Lung (tissue), 12 donors: ENCODE results near the gene OPHN1. TPM values are rescaled to one million over a fixed set of nuclear protein-coding genes. Genes with fewer than 3 reads are reported as not detected.
A peak's percentile ranks its signal among the peaks of the same experiment; 100 is the strongest.

Source experiments
- ATAC-seq: fragments of 200-7000 bp; cut with Tn5 transposase; one replicate; pipeline ENCODE4 v1.9.1; 2020; ENCODE audit warnings: moderate number of reproducible peaks; ENCODE audit not compliant: insufficient read depth, low FRiP score
- DNase-seq, 3 donors: peaks; one replicate each; pipeline ENCODE4 v3.0.0-alpha.2; 2013 to 2017
- H3K27ac ChIP-seq, 2 donors: one replicate each; pipeline ENCODE4 v1.5.1; 2013; ENCODE audit warnings: mild to moderate bottlenecking in 2 of 2, moderate library complexity in 2 of 2, control low read depth in 1 of 2, inconsistent platforms in 1 of 2, low read depth in 1 of 2, low read length in 1 of 2
- H3K27me3 ChIP-seq, 3 donors: one replicate each; pipeline ENCODE4 v1.5.1; 2013; ENCODE audit warnings: low read length in 2 of 3; ENCODE audit not compliant: control insufficient read depth in 3 of 3, insufficient read depth in 3 of 3
- H3K36me3 ChIP-seq, 4 donors: one replicate each; pipeline ENCODE4 v1.5.1; 2013; ENCODE audit warnings: low read length in 4 of 4, mild to moderate bottlenecking in 1 of 4, moderate library complexity in 1 of 4; ENCODE audit not compliant: control insufficient read depth in 4 of 4, insufficient read depth in 4 of 4
- H3K4me1 ChIP-seq, 5 donors: one replicate each; pipeline ENCODE4 v1.5.1; 2013; ENCODE audit warnings: low read length in 5 of 5, mild to moderate bottlenecking in 2 of 5, moderate library complexity in 1 of 5; ENCODE audit not compliant: control insufficient read depth in 5 of 5, insufficient read depth in 5 of 5
- H3K4me3 ChIP-seq: one replicate; pipeline ENCODE4 v1.5.1; 2013; ENCODE audit warnings: mild to moderate bottlenecking, control low read depth, moderate library complexity
- H3K9ac ChIP-seq, 2 donors: one replicate each; pipeline ENCODE4 v1.5.1; 2013; ENCODE audit warnings: low read length in 2 of 2, control low read depth in 1 of 2; ENCODE audit not compliant: insufficient read depth in 1 of 2
- H3K9me3 ChIP-seq, 4 donors: one replicate each; pipeline ENCODE4 v1.5.1; 2013; ENCODE audit warnings: low read length in 3 of 4, mild to moderate bottlenecking in 1 of 4, moderate library complexity in 1 of 4; ENCODE audit not compliant: control insufficient read depth in 4 of 4, insufficient read depth in 3 of 4
- whole genome bisulfite sequencing, 2 donors: extraction: QIAGEN DNeasy Blood & Tissue Kit; methylation state at CpG; one replicate each; pipeline ENCODE4 v1.1.7; 2013; 5-methylcytosine and 5-hydroxymethylcytosine counted together
- polyA plus RNA-seq, 2 donors: library from polyadenylated mRNA; stranded (reverse); fragments of 200-250 nt; gene quantifications; one replicate each; pipeline ENCODE4 v1.2.1, GENCODE V29; 2013
- total RNA-seq, 2 donors: library from RNA; depleted of rRNA in 1 of 2; stranded (reverse); fragments of >200 nt in 1 of 2; gene quantifications; one replicate each; pipeline ENCODE4 v1.2.1, GENCODE V29; 2014 to 2021
- TF ChIP-seq, protein P1 (sequence below): IDR thresholded peaks from 2 replicates; pipeline ENCODE4 v1.5.1; 2012; ENCODE audit warnings: mild to moderate bottlenecking; ENCODE audit errors: control extremely low read depth, extremely low read depth
- donor health status: control.
- donor health status: control.
- donor health status: Bipolar disorder and iron deficiency.
- donor health status: healthy.
- donor health status: DM: yes; HTN: yes; CAD: no.

The OPHN1 gene
- total and polyA plus RNA-seq, 4 donors, result 1.1 to 22.0 (median 6.8) TPM

DNA sequence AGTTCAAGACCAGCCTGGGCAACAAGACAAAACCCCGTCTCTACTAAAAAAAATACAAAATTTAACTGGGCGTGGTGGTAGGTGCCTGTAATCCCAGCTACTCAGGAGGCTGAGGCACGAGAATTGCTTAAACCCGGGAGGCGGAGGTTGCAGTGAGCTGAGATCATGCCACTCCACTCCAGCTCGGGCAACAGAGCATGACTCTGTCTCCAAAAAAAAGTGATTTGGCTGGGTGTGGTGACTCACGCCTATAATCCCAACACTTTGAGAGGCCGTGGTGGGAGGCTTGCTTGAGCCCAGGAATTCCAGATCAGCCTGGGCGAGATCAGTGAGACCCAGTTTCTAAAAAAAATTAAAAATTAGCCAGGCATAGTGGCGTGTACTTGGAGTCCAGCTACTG lies 4.1 kb downstream of the OPHN1 start:
- WGBS, 2 donors, result 79 to 92% methylated on average over 10 of the region's 10 CpGs
- no peak for DNase-seq
- TF ChIP-seq, protein P1, sequence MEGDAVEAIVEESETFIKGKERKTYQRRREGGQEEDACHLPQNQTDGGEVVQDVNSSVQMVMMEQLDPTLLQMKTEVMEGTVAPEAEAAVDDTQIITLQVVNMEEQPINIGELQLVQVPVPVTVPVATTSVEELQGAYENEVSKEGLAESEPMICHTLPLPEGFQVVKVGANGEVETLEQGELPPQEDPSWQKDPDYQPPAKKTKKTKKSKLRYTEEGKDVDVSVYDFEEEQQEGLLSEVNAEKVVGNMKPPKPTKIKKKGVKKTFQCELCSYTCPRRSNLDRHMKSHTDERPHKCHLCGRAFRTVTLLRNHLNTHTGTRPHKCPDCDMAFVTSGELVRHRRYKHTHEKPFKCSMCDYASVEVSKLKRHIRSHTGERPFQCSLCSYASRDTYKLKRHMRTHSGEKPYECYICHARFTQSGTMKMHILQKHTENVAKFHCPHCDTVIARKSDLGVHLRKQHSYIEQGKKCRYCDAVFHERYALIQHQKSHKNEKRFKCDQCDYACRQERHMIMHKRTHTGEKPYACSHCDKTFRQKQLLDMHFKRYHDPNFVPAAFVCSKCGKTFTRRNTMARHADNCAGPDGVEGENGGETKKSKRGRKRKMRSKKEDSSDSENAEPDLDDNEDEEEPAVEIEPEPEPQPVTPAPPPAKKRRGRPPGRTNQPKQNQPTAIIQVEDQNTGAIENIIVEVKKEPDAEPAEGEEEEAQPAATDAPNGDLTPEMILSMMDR, result no peak
- Histone ChIP-seq H3K4me3 (no peak overlapping the region), H3K4me1 (peaks cover 0 to 8% (median 0%) of the 10 kb centered on the region in 5 donors), H3K27me3 (no peaks in the 10 kb centered on the region), H3K36me3 (no peaks in the 10 kb centered on the region), H3K27ac (no peak overlapping the region), H3K9me3 (no peaks in the 10 kb centered on the region), H3K9ac (no peak overlapping the region)
- ATAC-seq, result no peak

DNA sequence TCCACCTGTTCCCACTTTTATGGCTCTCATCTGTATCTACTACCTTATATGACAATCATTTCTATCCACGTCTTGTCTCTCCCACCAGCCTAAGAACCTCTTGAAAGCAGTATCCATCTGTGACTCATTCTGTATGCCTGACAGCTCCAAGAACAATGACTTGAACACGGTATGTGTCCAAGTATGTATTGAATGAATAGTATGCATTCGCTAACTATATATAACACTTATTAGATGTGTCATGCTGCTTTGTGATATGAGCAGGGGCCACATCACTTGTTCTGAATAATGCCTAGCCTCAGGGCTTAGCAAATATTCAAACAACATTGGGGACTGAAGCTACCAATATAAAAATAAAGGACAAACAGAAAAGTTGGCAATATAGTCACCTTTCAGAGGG lies 4.9 kb downstream of the OPHN1 start:
- no peak overlapping the region for H3K9ac ChIP-seq
- H3K27me3 ChIP-seq, result no peaks in the 10 kb centered on the region
- DNase-seq, result no peak
- 71 to 89% methylated on average over 3 of the region's 3 CpGs for WGBS, 2 donors
- peak overlapping the region in 1 of 2 donors; percentile 16 for H3K27ac ChIP-seq
- H3K9me3 ChIP-seq, result no peaks in the 10 kb centered on the region
- TF ChIP-seq, protein P1, result no peak
- no peaks in the 10 kb centered on the region for H3K36me3 ChIP-seq
- no peak for ATAC-seq
- peaks cover 0 to 8% (median 0%) of the 10 kb centered on the region in 5 donors for H3K4me1 ChIP-seq
- H3K4me3 ChIP-seq, result no peak overlapping the region

DNA sequence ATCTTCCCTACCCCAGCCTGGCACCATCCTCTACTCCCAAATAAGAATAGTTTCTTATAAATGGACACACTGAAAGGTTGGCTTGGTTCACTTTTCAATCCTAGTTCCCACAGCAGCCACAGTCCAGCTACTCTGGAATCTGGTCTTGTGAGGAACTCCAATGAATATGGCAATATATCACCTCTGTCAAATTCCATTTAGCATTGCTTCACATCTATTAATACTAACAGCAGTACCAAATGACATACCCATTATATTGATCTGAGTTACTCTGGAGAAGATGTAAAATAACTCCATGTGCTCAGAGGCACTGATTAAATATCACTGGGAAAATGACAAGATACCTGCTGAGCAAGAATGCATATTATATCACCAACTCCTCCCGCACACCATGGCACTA lies 8.6 kb downstream of the OPHN1 start:
- 84 to 100% methylated on average over 1 of the region's 1 CpG for WGBS, 2 donors
- TF ChIP-seq, protein P1, result no peak
- Histone ChIP-seq H3K36me3 (no peaks in the 10 kb centered on the region), H3K9ac (no peak overlapping the region), H3K4me3 (no peak overlapping the region), H3K9me3 (no peaks in the 10 kb centered on the region), H3K4me1 (peaks cover 0 to 6% (median 0%) of the 10 kb centered on the region in 5 donors), H3K27me3 (no peaks in the 10 kb centered on the region), H3K27ac (no peak overlapping the region)
- no peak for DNase-seq
- ATAC-seq, result no peak

DNA sequence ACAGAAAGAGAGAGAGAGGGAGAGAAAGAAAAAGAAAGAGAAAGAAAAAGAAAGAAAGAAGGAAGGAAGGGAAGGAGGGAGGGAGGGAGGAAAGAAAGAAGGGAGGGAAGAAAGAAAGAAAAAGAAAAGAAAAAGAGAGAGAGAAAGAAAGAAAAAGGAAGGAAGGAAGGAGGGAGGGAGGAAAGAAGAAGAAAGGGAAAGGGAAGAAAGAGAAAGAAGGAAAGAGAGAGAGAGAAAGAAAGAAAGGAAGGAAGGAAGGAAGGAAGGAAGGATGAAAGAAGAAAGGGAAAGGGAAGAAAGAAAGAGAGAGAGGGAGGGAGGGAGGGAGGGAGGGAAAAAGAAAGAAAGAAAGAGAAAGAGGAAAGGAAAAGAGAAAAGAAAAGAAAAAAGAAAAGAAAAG lies 10.8 kb downstream of the OPHN1 start:
- Histone ChIP-seq H3K4me3 (no peak overlapping the region), H3K27me3 (no peaks in the 10 kb centered on the region), H3K27ac (no peak overlapping the region), H3K9me3 (no peaks in the 10 kb centered on the region), H3K36me3 (no peaks in the 10 kb centered on the region), H3K4me1 (peaks cover 0 to 6% (median 0%) of the 10 kb centered on the region in 5 donors), H3K9ac (no peak overlapping the region)
- DNase-seq, result no peak
- no peak for ATAC-seq
- TF ChIP-seq, protein P1, result no peak
